HG03520 (cell line): ENCODE results near the gene TRIM8.

Source experiments
- ATAC-seq: cut with Tn5 transposase; IDR thresholded peaks from one replicate; pipeline ENCODE4 v1.9.1; 2021; ENCODE audit warnings: mild to moderate bottlenecking, moderate library complexity; ENCODE audit not compliant: unreplicated experiment

Gene TRIM8

DNA sequence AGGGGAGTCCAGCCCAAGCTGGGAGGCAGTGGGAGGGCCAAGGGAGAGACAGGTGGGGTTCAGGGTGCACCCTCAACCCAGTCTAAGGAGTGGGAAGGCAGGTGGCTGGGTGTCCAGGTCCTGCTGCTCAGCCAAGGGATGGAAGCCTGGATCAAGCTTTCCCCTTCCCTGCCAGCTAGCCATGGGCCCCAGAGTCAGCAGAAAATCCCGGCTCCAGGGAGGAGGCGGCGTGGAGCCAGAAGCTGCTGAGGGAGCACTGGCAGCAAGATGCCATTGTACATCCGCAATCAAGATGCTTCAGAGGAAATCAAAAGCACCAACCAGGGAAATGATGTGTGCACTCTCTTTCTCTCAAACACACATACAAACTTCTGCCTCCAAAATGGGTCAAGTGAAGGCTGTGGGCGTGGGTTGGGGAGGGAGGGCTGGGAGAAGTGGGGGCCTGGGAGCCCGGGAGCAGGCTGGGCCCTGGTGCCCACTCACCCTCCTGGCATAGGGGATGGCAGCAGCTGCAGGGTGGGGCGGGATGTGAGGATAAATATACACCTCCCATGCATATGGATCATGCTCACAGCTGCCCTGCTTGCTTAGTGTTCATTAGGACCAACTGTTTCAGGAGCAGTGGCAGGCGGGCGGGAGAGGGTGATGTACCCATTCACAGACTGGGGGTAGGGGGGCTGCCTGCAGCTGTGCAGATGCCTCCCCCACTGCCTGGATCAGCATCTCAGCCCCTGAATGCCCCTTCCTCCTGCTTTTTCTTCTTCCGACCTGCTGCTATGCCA lies 24.2 kb downstream of the TRIM8 start:
- ATAC-seq, result no peak

DNA sequence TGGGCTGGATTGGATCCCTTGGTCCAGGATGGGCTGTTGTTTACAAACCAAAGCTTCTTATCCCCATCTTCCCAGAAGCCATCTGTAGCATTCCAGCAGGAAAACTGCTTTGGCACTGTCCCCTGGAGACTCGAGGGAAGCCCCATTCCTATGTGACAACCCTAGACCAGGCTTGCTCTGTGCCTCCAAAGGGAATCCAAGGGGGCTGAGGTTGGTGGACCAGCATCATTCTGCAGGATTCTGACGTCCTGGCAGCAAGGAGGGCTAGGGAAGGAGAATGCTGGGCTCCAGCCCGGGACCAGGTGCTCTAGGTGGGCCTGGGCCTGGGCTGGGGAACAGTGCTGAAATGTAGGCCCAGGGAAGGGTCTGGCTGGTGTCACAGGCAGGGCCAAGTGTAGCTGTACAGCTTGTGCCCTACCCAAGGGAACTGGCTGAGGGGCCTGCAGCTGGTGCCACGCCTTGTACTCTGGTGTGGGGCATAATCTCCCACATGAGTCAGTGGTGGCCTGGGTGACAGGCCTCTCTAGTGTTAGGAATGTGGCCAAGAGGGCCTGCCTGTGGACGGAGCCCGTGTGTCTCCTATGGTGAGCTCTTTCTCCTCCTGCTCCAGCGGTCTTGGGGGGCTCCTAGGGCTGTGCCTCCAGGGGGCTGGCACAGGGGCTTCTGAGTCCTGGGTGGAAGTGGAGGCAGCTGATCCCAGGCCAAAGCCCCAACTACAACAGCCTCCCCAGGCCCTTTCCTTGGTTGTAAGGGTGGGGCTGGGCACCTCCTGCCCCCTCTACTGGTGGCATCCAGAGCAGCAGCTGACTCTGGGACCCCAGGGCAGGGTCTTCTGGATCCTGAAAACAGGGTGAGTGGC lies 25.2 kb downstream of the TRIM8 start:
- ATAC-seq, result no peak

DNA sequence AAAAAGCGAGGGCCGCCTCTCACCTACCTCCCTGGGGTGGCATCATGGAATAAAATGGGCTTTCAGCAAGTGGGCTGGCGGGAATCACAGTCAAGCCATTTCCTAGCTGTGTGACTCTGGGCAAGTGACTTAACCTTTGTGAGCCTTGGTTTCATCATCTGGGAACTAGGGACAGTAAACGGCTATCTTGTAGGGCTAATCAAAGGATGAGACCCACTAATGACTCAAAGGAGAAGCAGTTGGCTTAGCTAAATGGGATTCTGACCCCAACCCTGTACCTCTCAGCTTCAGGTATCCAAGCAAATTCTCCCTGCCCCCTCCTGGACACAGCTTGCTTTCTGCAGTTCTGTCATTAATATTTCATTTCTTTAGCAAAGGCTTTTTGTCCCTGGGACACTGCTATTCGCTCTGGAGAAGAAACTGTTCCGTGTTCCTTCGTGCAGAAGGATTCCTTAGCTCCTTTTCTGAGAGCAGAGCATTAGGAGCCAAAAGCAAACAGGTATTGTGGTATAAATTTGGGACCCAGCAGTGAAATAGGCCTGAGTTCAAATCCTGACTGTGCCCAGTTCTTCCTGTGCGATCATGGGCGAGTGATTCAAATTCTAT lies 25.9 kb downstream of the TRIM8 start:
- no peak for ATAC-seq

DNA sequence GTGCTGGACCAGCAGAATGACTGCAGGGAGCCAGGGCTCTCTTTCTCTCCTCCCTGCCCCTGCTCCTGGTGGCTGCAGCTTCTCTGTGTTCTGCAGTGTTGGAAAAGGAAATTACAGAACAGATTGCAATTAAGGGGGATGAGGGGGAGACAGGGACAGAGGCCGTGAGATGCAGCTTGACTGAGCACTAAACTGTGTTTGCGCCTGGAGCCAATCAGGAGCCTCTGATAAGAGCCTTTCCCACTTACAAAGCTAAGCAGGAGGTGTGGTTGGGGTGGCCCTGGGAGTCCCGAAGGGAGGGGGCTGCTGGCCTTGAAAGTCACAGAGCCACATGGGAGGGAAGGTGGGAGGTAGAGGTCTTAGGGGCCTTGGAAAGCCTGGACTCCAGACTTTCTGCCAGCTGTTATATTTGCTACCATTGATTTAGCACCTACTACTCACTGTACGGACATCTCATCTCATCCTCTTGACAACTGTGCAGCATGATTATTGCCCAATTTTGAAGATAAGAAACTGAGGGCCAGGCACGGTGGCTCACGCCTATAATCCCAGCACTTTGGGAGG lies 26.7 kb downstream of the TRIM8 start:
- ATAC-seq, result no peak

DNA sequence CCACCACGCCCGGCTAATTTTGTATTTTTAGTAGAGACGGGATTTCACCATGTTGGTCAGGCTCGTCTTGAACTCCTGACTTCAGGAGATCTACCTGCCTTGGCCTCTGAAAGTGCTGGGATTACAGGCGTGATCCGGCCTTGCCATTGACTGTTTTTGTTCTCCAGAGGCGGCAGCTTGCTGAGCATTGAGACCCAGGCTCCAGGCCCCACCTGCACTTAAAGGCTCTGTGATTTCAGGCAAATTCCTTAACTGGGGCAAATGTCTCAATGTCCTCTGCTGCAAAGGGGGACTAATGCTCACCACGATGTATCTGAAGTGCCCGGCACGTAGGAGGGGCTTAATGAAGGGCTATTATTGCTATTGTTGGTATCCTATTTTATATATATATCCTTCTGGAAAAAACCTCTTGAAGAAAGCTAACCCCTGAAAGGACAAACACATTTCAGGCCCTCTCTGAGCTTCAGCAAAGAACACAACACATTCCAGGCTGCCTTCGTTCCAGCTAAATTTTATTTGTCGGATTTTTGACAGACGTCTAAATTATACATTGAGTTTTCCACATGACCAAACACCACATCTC lies 29.0 kb downstream of the TRIM8 start:
- ATAC-seq, result no peak

DNA sequence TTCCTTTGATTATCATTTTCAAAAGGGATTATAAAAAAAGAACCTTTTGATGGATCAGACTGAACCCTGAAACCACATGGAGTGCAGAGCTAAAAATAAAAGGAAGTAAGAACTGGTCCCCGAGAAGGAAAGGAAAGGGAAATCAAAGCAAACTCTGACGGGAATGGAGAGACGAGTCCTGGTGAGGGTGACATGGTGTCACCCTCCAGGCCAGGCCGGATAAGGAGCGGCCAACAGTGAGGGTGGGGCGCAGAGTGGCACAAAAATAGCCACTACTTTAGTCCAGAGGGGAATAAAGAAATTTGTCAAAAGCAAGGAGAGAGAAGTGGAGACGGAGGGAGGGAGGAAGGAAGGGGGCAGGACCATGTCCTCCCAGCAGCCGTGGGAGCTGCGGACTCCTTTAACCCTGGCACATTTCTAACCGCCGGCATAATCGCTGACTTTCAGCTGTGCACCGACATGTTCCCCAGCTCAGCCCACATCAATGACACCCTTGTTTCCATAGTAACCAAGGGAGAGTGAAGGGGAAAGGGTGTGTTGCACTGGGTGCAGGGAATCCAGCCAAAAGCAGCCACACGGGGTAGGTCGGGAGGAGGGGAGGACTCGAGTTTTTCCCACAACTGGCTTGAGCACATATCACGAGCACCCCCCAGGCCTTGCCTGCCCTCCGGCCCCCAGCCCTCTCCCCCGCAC lies 29.7 kb downstream of the TRIM8 start:
- no peak for ATAC-seq

DNA sequence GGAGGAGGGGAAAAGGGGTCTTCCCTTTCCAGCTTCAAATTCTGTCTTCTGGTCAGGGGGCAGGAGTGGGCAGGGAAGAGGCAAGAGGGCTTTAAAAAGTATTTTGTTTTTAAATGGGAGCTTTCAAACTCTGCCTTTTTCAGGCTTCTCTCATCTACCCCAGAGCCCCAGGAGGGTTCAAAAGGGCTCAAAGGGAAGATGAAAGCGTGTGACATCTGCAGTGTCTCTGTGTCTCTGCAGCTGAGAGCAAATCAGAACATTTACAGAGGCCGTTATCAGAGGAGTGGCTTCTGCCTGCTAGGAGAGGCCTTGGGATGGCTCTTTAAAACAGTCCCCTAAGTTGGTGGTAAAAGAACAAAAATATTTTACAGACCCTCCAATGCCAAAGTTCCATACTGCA lies 30.3 kb downstream of the TRIM8 start:
- no peak for ATAC-seq

DNA sequence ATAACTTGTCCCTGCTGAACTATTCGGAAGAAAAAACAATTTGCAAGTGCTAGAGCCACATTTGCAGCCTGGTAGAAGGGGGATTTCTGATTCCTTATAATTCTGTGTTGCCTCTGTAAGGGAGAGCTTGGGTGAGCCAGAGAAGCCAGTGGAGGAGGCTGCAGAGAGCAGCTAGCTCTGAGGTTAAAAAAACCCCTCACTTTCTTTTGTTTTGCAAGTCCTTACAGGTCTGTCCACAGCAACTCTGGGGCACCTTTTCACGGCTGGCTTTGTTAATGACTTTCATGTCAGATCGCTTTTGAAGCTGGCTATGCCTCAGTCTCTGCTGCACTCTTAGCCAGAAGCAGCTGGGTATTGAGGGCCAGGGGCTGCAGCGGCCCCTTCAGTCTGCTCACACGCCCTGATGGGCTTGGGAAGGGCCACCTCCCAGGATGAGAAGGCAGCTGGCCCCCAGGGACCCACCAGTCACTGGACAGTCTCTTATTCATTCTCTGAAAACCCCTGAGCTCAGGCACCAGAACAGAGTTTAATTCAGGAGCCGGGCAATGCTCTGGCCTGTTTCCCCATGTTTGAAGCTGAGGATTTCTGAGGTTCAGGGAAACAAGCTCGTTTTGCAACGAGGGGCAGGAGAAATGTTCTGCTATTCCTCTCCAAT lies 30.9 kb downstream of the TRIM8 start:
- ATAC-seq, result no peak

DNA sequence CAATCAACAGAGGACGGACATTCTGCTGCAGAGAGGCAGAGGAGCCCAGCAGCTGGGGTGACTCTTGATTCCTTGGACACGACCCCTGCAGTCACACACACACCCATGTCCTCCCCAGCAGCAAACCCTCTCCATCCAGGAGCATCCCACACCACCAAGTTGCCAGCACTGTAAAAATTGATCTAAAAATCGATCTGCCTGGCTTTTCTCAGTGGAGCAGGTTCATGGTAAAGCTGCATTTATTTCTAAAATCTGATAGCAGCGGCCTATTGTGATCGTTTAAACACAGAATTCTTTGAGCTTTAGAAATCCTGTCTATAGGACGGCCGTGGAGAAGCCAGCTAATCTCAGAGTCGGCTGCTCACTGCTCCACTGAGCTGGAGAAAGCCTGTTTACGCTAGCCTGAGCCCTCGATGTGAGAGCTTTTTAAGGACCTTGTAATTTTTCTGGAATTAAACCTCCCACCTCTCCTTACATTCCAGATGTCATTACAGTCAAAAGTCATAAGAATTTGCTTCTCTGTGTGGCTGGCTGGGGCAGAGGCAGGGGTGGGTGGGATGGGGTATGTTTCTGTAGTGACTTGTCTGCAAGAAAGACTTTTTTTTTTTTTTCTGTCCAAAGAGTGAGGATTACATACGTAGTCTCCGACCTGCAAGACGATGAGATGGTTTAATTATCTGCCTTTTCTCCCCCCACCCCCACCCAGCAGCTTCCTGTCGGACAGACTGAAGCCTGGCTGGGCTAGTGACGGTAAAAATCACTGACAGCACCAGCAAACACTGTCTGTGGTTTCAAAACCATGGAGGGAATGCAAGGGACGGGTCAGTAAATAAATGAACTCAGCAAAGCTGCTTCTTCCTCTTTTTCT lies 31.6 kb downstream of the TRIM8 start:
- ATAC-seq, result no peak

DNA sequence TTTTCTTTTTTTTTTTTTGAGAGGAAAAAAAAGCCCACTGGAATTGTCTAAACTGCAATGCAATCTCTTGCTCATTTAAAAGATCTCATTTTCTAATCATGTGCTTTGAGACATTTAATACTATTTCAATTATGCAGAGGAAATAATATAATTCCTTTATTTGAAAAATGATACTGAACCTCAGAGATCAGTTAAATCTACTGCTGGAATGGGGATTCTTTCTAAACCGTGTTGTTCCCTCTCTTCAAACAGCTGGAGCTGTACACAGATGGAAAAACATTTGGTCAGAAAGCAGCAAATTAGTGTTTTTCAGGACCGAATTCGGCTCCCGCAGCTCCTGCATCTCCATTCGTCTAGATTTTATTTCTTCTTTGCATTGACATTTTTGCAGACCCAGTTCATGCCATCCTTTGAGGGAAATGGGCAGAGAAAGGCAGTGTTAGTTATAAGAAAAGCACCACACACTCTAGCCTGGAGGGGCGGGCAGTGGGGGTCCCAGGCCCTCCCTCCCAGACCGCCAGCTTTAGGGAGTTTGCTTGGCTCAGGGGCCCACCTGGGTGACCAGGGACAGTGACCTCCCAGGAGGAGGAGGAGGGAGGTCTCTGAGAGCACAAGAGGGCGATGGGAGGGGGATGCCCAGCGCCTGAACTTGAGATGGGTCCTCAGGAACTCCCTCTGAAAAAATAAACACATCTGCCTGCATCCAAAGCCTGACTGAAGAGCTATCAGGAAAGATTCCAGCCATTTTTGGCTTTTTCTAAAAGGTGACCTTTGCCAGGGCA lies 32.4 kb downstream of the TRIM8 start:
- no peak for ATAC-seq

DNA sequence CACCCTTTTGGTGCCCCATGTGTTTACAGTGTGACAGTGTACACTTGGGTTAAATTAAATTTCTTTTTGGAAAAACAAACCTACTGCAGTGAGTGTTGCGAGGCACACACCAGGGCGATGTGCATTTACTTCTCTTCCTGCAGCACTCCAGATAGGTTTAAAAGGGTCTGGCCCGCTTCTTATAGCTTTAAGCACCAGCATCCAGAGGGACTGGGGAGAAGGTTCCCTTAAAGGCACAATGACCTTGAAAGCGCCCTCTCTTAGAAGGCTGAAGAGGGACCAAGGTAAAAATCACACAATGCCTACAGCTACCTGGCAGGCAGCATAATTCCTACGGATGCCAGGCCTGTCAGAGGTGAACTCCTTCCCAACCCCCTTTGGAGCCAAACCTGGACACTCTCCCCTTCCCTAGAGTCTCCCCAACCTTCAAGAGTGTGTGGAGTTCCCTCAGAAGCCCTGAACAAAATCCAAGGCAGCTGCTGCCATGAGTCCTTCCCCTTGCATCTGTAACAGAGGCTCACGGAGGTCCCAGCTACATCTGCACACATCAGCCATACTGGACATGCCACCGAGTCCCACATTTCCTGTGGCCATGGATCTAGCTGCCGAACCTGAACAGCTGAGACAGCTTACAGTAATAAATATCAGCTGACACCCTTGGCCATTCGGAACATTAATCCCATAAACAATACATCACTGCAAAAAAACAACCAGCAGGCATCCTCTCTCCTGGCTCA lies 33.2 kb downstream of the TRIM8 start:
- ATAC-seq, result no peak

DNA sequence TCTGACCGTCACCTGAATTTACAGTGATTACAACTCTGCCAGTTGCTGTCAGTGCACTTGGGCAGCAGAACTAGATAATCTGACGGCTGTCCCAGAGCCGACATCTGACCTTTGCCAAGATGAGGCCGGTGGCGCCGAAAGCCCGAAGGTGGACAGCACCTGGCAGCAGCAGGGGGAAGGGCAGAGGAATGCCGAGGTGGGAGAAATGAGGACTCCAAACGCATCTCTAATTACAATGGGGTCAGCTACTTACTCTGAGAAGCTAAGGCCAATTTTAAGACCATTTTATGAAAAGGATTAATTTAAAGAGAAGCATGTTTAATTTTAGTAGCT lies 33.8 kb downstream of the TRIM8 start:
- ATAC-seq, result no peak

DNA sequence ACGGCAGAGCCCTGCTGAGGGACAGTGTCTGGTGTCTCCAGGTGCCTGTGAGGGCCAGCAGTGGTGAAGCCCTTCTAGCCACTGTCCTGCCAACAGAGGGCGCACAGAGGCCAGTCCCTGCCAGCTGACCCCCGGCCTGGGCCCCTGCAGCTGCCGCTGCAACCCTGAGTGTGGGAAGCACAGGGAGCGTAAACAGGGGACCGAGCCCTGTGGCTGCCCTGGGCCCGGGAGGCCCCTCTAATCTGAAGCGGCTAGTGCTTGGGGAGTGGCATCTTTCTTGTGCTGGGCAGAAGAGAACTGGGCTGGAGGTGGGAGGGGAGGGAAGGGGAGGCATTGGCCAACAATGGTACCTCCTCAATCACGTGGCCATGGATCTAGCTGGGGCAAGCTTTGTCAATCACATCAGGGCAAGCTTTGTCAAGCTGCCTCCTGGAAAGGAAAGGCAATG lies 34.6 kb downstream of the TRIM8 start:
- no peak for ATAC-seq

DNA sequence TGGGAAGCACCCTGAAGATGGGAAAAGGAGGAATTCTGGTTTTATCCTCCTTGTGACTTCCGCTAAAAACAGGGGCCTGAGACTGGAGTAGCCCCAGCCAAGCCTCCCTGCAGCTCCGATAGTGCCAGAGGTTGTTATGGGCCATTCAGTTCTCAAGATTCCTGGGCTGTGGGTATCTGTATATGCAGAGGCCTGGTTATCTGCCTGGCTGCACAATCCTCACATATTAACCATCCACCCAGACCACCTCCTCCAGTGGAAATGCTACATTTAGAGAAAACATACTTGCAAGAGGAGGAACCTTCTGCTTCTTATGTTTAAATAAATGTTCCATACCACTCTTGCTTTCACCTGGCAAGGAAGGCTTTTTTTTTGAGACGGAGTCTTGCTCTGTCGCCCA lies 35.3 kb downstream of the TRIM8 start:
- no peak for ATAC-seq

DNA sequence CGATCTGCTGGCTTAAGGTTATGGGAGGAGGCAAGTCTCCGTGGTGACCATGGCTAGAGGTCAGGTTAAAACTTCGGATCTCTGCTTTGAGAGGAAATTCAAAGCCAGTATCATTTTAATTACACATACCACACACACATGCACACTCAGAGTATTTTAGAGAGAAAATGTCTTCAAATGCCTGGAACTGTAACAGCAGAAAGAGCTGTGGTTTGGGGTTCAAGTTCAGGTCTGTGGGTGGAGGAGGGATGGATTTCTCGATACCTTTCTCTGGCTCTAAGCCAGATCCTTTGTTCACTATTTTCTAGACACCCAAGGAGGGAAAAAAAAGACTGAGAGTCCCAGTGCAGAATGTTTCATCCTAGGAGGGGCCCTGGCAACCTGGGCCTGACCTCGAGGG lies 37.4 kb downstream of the TRIM8 start:
- ATAC-seq, result no peak

DNA sequence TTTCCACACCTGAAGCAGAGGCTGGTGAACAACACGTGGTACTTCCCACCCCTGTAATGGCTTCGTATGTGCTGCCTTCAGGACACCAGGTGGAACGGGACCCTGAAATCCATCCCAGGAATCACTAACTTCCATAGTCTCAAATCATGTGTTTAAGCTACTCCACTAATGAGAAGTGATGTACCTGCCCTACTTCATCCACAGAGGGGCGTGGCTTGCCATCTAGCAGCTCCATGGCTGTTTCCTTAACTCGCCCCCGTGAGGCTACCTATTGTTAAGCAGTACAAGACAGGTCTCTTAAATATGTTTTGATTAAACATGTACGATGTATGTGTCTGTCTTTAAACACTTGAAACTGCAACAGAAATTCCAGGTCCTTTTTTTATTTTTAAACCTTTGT lies 38.1 kb downstream of the TRIM8 start:
- ATAC-seq, result no peak

DNA sequence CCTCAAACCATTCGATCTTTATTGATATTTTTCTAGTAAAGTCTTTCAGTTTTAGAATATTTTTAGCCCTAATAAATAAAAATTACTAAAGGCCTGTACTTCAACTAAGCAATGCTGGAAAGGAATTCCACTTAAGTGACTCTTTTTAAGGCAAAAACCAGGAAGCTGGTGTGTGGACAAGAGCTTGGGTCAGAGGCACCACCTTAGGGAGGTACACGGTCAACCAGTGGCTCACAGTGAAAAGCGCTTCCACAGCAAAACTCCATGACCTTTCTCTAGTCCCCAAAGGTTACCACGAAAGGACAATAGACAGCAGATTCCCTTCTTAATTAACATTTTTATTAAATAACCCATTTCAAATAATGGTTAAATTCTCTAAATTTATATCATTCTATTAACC lies 38.7 kb downstream of the TRIM8 start:
- no peak for ATAC-seq

DNA sequence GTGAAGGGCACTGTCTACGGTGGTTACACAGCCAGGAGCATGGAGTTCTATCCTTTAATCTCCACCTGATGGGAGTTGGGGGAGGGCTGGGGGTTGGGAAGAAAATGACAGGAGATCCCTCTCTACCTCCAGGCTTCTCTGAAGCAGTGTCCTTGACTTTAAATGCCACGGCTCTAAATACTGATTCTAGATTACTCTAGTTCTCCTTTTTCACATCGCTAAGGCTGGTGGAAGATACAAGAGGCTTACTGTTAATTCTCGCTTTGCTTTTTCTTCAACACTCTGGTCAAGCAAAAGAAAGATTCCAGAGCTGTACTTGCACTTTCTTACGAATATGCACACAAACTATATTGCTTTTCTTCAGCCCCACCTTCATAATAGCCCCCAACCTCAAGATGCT lies 39.5 kb downstream of the TRIM8 start:
- no peak for ATAC-seq
